ENCODE data around the gene AOAH.
"Not testable (repeated sequence)": the region's sequence is repeated elsewhere in the genome, so short reads cannot be mapped to it uniquely, and the experiment has no call there.

The AOAH gene

GRCh38 chr7:36535866-36536664 lies 188.2 kb downstream of the AOAH start:
- DNase-seq, result no peak

DNA sequence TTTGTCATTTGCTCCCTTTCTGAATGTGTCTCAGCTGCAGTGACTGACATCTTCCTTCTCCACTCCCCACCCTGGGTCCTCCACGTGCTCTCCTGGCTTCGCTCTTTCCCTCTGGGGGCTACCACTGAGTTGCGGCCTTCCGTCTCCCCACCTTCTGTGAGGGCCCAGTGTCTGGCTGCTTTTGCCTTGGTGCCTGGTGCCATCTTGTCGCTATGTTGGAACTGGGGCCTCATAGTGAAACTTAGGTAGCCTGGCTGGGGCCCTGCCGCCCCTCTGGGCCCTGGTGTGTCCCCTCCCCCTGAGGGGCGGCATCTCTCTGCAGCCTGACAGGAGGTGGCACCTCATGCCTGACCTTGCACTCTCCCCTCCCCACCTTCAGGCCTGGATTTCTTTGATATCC lies 190.6 kb downstream of the AOAH start:
- no peak for DNase-seq

- no peak for DNase-seq
Observed at GRCh38 chr7:36532981-36533499, 191.3 kb downstream of the AOAH start.

GRCh38 chr7:36531951-36532350 lies 192.3 kb downstream of the AOAH start:
- DNase-seq, result no peak

- DNase-seq, result no peak
Observed at GRCh38 chr7:36530456-36530855, 193.8 kb downstream of the AOAH start.

DNA sequence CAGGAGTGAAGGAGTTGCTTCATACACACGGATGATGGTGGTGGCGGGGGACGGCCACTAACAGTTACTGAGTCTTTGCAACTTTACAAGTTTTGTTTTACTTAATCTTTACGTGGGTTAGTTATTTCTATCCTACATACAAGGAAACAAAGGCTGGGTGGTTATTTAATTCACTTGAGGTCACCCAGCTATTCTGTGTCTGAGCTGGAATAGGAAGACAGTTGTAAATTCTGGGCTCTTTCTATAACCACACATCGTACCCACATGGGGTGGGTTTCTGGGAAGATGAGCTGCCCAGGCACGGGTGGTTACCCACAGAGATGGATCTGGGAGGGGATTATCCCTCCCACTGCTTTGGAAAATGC lies 196.8 kb downstream of the AOAH start:
- no peak for DNase-seq

- no peak for DNase-seq
Observed at GRCh38 chr7:36526863-36527548, 197.3 kb downstream of the AOAH start.

- DNase-seq, result no peak
Observed at GRCh38 chr7:36523371-36524101, 200.8 kb downstream of the AOAH start.

DNA sequence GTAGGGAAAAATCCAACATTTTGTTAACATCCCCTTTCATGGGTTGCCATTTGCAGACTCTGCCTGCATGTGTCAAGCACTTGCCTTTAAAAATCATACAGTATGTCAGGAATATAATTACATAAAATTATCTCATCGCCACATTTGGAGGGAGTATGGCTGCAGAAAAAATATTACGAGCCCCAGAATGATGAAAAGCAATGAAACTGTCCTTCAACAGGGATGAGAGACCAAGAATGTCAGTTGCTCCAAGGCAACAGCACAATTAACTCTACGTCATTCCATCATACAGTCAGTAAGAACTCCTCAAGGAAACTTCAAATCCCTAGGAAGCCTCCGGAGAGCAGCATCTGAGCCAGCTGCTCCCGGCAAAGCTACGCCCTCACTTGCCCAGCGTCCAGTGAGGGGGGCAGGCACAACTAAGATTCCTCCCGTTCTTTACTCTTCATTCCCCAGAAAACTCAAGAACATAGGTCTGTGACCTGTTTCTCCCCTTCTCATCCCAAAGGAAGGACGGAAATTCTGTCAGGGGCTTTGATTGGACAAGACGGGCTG lies 201.8 kb downstream of the AOAH start:
- no peak for DNase-seq

GRCh38 chr7:36521911-36522310 lies 202.4 kb downstream of the AOAH start:
- no peak for DNase-seq

- no peak for DNase-seq
Observed at GRCh38 chr7:36521133-36521532, 203.2 kb downstream of the AOAH start.

DNA sequence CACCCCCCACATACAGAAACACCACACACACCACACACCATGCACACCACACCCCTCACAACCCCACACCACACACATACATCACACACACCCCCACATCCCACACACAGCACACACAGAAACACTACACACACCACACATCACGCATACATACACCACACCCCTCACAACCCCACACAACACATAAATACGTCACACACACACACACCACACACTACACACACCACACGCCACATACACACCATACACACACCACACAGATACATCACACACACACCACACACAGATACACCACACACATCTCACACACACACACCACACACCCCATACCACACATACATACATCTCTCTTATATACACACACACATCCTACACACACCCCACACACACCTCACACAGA lies 208.4 kb downstream of the AOAH start:
- no peak for DNase-seq

DNA sequence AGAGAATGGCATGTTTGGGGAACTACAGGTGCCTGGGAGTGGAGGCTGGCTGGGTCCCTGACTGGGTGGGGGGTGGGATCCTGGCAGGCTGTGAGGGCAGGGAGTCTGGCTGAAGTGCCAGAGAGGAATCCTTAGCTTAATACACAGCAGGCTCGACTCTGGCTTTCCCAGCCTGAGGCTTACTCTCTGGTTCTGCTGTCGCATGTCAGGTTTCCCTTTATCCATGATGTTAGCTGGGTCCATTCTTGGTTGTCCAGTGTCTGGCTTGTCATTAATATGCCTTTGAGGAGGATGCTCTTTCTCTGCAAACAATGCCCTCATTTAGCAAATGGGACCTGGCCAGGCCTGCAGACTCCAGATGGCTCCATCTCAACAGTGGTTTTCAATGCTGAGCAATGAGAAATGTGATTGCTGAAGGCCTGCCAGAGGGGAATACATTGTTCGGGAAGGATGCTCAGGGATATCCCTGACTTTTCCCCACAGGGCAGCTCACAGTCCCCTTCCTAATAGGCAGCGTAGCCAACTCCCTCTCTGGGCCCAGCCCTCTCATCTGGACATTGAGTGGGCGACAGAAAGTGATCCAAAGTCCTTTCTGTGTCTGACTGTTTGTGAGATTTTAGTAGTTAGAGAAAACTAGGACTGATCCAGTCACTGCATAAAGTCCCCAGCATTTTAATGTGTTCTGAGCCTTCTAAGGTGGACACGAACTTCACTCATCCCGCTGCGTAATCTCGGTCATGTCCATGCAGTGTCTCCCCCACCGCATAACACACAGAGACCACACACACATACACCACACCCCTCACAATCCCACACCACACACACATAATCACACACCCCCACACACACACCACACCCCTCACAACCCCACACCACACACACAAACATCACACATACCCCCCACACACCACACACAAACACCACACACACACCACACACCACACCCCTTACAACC lies 209.7 kb downstream of the AOAH start:
- DNase-seq, result no peak

DNA sequence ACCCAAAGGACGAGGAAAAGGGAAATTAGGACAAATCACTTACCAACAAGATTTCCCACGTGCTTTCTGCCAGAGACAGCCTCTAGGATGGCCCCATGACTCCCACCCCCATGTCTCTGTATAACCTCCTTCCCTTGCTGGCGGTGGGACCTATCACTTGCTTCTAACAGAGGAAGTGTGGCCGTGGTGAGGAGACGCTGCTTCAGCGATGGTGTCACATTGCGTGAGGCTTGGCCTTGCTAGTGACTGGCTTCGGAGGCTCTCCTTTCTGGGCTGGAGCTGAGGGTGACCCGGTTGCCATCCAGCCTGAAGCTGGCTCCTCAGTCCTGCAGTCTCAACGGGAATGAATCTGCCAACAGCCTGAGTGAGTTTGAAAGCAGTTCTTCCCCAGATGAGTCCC lies 210.9 kb downstream of the AOAH start:
- no peak for DNase-seq

GRCh38 chr7:36512616-36513015 lies 211.7 kb downstream of the AOAH start:
- DNase-seq, result no peak

GRCh38 chr7:36509962-36510361 lies 214.3 kb downstream of the AOAH start:
- no peak for DNase-seq

DNA sequence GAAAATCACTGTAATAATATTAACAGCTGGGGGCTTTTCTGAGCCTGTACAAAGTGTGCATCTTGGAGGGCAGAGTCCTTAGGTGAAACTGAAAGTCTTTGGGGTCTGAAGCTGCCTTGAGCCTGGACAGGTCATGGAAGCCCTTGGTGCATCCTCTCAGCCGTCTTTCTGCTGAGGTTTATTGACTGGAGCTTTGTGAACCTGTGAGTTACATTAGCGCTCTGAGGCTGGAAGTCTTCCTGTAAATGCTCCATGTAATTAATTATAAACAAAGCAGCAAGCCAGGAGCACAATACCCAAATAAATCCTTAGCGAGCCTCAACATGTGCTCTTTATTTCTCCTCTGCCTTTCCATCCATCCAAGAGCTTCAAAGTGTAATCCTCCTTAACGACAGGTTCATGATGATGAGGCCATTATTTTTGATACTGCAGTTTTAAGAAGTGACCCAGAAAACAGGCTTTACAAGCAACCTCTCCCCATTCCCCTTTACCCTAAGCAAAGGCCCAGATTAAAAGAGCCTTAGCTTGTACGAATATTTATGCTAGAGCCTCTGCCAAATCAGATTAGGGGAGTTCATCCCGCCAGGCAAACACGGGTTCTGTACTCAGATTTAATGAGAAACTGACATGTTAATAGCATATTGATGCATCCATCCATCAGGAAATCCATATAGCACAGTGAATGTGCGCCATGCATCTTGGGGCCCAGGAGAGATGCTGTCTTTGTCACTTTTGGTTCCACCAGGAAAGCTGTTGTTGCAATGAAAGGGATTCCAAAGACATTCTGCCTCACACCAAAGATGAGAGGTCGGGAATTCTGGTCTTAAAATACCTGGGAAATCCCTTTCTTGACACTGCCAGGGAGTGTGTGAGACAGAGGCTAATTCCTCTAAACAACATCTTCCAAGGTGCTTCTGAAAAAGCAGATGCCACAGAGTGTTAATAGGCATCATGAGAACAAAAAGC lies 216.5 kb downstream of the AOAH start:
- DNase-seq, result no peak

DNA sequence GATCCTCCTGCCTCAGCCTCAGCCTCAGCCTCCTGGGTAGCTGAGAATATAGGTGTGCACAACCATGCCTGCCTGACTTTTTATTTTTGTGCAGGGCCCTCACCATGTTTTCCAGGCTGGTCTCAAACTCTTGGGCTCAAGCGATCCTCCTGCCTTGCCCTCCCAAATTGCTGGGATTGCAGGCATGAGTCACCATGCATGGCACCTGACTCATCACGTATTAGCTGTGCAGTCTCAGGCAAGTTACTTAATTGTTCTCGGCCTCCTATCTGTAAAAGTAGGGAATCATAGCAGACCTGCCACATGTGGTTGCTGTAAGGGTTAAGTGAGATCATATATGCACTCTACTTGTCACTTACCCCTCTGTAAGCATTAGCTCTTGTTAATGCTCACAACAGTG lies 217.5 kb downstream of the AOAH start:
- no peak for DNase-seq

GRCh38 chr7:36506130-36506798 lies 218.0 kb downstream of the AOAH start:
- no peak for DNase-seq

GRCh38 chr7:36504617-36505016 lies 219.7 kb downstream of the AOAH start:
- not testable (repeated sequence) for DNase-seq
